ENCODE results near the gene COL13A1. TPM values are rescaled to one million over a fixed set of nuclear protein-coding genes. Genes with fewer than 3 reads are reported as not detected.

COL13A1 gene
- total RNA-seq, 4 donors from 2014 or later = 0.30 to 2.0 (median 0.86) TPM

DNA sequence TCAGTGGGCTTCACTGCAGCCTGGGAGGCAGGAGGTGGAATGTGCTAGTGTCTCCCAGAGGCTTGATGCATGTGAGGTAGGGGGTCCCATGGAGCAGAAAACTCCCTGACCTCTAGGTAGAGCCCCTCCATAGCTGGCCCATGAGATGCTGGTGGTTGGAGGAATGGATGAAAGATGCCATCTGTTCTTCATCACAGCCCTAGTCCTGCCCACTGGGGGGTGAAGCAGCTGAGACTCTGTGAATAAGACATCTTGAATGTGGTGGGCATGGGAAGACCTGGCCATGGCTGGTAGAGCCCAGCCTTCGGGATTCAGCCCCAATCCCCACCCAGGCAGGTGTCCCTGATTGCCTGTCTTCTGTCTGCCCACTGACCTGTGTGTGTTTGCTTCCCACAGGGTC lies 92.5 kb downstream of the COL13A1 start:
- Histone ChIP-seq H3K4me1 (no peaks in the 10 kb centered on the region), H3K4me3 (no peak overlapping the region), H3K27ac (no peak overlapping the region), H3K9me3 (no peaks in the 10 kb centered on the region), H3K27me3 (no peaks in the 10 kb centered on the region), H3K36me3 (no peaks in the 10 kb centered on the region)
- DNase-seq (ENCODE audit: low spot score in 2 of 2) = no peak
- WGBS, 2 donors = 88 to 100% methylated on average over 1 of the region's 1 CpG
- no peak for TF ChIP-seq EP300 (IDR thresholded peaks at IDR 0.05)
- no peak for TF ChIP-seq POLR2A (IDR thresholded peaks at IDR 0.05)
- TF ChIP-seq, protein P1, sequence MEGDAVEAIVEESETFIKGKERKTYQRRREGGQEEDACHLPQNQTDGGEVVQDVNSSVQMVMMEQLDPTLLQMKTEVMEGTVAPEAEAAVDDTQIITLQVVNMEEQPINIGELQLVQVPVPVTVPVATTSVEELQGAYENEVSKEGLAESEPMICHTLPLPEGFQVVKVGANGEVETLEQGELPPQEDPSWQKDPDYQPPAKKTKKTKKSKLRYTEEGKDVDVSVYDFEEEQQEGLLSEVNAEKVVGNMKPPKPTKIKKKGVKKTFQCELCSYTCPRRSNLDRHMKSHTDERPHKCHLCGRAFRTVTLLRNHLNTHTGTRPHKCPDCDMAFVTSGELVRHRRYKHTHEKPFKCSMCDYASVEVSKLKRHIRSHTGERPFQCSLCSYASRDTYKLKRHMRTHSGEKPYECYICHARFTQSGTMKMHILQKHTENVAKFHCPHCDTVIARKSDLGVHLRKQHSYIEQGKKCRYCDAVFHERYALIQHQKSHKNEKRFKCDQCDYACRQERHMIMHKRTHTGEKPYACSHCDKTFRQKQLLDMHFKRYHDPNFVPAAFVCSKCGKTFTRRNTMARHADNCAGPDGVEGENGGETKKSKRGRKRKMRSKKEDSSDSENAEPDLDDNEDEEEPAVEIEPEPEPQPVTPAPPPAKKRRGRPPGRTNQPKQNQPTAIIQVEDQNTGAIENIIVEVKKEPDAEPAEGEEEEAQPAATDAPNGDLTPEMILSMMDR (IDR thresholded peaks at IDR 0.05) = no peak

DNA sequence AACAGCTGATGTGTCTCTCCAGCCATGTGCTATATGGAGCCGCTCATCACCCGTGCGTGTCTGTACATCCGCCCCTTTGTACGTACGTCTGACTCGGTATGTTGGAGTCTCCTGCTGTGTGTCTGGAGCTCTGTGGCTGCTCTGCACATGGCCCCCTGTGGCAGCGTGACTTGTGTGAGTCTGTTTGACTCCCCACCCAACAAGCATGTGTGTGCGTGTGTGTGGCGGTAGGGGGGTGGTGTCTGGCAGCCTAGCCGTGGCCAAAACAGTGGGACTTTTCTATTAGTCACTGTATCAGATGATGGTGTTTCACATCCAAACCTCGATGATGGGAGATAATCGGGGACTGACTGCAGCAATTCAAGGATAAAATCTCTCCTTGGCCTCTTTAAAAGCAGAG lies 94.1 kb downstream of the COL13A1 start:
- no peaks in the 10 kb centered on the region for H3K9me3 ChIP-seq
- no peak for TF ChIP-seq POLR2A (IDR thresholded peaks at IDR 0.05)
- TF ChIP-seq, protein P1 (IDR thresholded peaks at IDR 0.05) = no peak
- WGBS, 2 donors = 73 to 76% methylated on average over 13 of the region's 13 CpGs
- no peak for DNase-seq (ENCODE audit: low spot score in 2 of 2)
- no peak overlapping the region for H3K27ac ChIP-seq
- no peak overlapping the region for H3K4me3 ChIP-seq
- H3K4me1 ChIP-seq = no peaks in the 10 kb centered on the region
- H3K27me3 ChIP-seq = no peaks in the 10 kb centered on the region
- no peaks in the 10 kb centered on the region for H3K36me3 ChIP-seq

DNA sequence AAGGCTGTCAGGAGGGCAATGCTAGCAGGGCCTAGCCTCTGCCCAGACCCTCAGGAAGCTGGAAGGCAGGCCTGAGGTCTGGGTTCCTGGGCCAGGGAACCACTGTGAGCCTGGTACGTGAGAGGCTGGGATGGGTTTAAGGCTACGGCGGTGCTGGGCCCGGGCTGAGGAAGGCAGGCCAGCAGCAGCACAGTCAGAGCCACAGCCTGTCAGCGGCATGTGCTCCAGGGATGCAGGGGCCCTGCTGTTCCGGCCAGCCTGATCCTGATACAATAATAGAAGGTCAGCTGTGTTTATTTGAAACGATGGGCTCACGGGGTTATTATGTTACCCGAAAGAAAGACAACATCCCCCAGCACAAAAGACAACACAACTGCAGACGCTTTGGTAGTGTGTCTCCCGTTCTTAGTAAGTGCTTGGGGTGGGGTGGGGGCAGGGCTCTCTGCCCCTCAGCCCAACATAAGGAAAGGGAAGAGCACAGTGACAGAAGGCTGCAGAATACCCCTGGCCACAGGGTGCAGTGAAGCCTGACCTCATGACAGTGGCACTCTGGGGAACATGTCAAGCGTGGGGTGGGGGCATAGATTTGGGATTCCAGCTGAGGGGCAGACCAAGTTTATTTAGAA lies 95.0 kb downstream of the COL13A1 start:
- WGBS, 2 donors = 59 to 63% methylated on average over 9 to 12 of the region's 12 CpGs
- no peak for TF ChIP-seq EP300 (IDR thresholded peaks at IDR 0.05)
- no peak for TF ChIP-seq POLR2A (IDR thresholded peaks at IDR 0.05)
- TF ChIP-seq, protein P1 (IDR thresholded peaks at IDR 0.05) = no peak
- Histone ChIP-seq H3K4me1 (peaks cover 0 to 7% (median 2%) of the 10 kb centered on the region in 4 donors), H3K4me3 (no peak overlapping the region), H3K27ac (no peak overlapping the region), H3K36me3 (no peaks in the 10 kb centered on the region), H3K9me3 (no peaks in the 10 kb centered on the region), H3K27me3 (no peaks in the 10 kb centered on the region)
- DNase-seq (ENCODE audit: low spot score in 2 of 2) = no peak

DNA sequence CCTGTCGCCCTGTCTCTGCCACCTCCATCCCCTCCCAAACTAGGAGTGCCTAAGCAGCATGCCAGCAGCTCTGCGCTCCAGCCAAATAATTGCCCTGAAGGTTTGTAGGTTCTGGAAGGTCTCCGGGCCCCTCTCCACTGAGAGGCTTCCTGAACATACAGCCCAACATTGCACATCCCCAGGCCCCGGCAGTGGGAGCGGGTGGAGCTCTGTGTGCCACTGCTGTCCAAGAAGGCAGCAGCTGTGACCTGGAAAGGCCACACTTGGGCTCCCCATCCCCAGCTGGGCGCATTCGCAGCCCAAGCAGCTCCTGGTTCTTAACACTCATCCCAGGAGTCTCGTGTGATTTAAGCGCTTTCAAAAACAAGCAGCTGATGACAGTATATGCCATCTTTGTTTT lies 95.7 kb downstream of the COL13A1 start:
- WGBS, 2 donors = 88 to 95% methylated on average over 9 of the region's 9 CpGs

DNA sequence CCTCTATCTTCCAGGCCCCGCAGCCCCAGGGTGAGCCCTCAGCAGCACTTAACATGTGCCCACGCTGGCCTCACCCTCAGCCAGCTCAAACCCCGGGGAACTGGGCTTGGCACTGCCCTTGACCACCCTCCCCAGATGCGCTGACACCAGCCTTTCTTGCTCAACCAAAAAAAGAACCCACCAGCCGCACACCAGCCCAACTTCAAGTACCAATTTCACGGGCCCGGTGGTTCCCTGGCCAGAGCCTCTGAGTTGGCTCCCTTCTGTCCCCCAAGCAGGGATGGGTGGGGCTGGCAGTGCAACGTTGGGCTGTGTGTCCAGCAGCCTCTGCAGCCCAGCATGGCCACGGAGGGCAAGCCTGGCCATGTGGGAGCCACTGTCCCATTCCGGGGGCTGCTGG lies 96.3 kb downstream of the COL13A1 start:
- WGBS, 2 donors = 88 to 89% methylated on average over 9 to 10 of the region's 10 CpGs
- Histone ChIP-seq H3K4me3 (no peak overlapping the region), H3K27ac (no peak overlapping the region), H3K27me3 (no peaks in the 10 kb centered on the region), H3K9me3 (no peaks in the 10 kb centered on the region), H3K4me1 (peaks cover 0 to 20% (median 5%) of the 10 kb centered on the region in 4 donors), H3K36me3 (no peaks in the 10 kb centered on the region)
- TF ChIP-seq EP300 (IDR thresholded peaks at IDR 0.05) (no peak), POLR2A (IDR thresholded peaks at IDR 0.05) (no peak)
- TF ChIP-seq, protein P1 (IDR thresholded peaks at IDR 0.05) = no peak
- no peak for DNase-seq (ENCODE audit: low spot score in 2 of 2)

More for the DNA sequence above, 95.7 kb downstream of the COL13A1 start:
- H3K27me3 ChIP-seq = no peaks in the 10 kb centered on the region
- H3K9me3 ChIP-seq = no peaks in the 10 kb centered on the region
- TF ChIP-seq, protein P1 (IDR thresholded peaks at IDR 0.05) = no peak
- TF ChIP-seq EP300 (IDR thresholded peaks at IDR 0.05) (no peak), POLR2A (IDR thresholded peaks at IDR 0.05) (no peak)
- H3K4me3 ChIP-seq = no peak overlapping the region
- DNase-seq (ENCODE audit: low spot score in 2 of 2) = no peak
- H3K4me1 ChIP-seq = peaks cover 0 to 14% (median 5%) of the 10 kb centered on the region in 4 donors
- H3K36me3 ChIP-seq = no peaks in the 10 kb centered on the region
- no peak overlapping the region for H3K27ac ChIP-seq
